Prostate gland (tissue), 2 donors: ENCODE data around the gene NFIC. TPM values are rescaled to one million over a fixed set of nuclear protein-coding genes. Genes with fewer than 3 reads are reported as not detected.
"Not testable (repeated sequence)": the region's sequence is repeated elsewhere in the genome, so short reads cannot be mapped to it uniquely, and the experiment has no call there.

Source experiments
- DNase-seq: peaks from one replicate; pipeline ENCODE4 v3.0.0-alpha.2; 2019; ENCODE audit warnings: low spot score
- H3K27ac ChIP-seq, 2 donors: fragments of 200-600 bp; sonication (generic); 2 replicates each; pipeline ENCODE4 v1.5.1; 2017 to 2019
- H3K27me3 ChIP-seq: fragments of 200-600 bp; sonication (generic); replicated peaks from 2 replicates; pipeline ENCODE4 v1.5.1; 2019; ENCODE audit not compliant: insufficient read depth
- H3K36me3 ChIP-seq, 2 donors: fragments of 200-600 bp; sonication (generic); 1 replicate in 1 of 2; 2 replicates in 1 of 2; pipeline versions ENCODE4 v1.5.1 to v1.8.1; 2017 to 2019
- H3K4me1 ChIP-seq: fragments of 200-600 bp; sonication (generic); replicated peaks from 2 replicates; pipeline ENCODE4 v1.5.1; 2019
- H3K4me3 ChIP-seq, 2 donors: fragments of 200-600 bp; sonication (generic); 2 replicates each; pipeline ENCODE4 v1.5.1; 2017 to 2019
- H3K9me3 ChIP-seq: fragments of 200-600 bp; sonication (generic); 2 replicates; pipeline ENCODE4 v1.5.1; 2017
- POLR2A ChIP-seq: fragments of 450-650 bp; IDR thresholded peaks from one replicate; pipeline ENCODE4 v1.6.1; 2016; ENCODE audit warnings: antibody characterized with exemption, mild to moderate bottlenecking
- POLR2AphosphoS5 ChIP-seq: sonication (generic); formaldehyde crosslinking; IDR thresholded peaks from one replicate; pipeline ENCODE4 v1.6.1; 2017; ENCODE audit warnings: antibody characterized with exemption
- WGBS: methylation state at CpG from one replicate; pipeline ENCODE4 v1.1.5; 2018; 5-methylcytosine and 5-hydroxymethylcytosine counted together
- intact Hi-C: fragments of 100-400 bp; cut with DNase I; formaldehyde crosslinking; loops from one replicate; pipeline ENCODE4 v1.14.2; 2022
- total RNA-seq, 2 donors: library from RNA; depleted of rRNA; stranded (reverse); fragments of >200 nt; gene quantifications; one replicate each; pipeline ENCODE4 v1.1.0, GENCODE V29; 2016
- TF ChIP-seq, protein P1 (sequence below), 4 experiments: fragments of 200-600 bp in 2 of 4; fragments of 450-650 bp in 2 of 4; sonication (generic) in 2 of 4; IDR thresholded peaks; 1 replicate in 3 of 4; 2 replicates in 1 of 4; pipeline ENCODE4 v1.5.1; 2016 to 2019; ENCODE audit warnings: antibody characterized with exemption in 4 of 4, mild to moderate bottlenecking in 2 of 4, moderate library complexity in 2 of 4

NFIC gene
- total RNA-seq, 2 donors from 2014 or later: 160 to 168 TPM

DNA sequence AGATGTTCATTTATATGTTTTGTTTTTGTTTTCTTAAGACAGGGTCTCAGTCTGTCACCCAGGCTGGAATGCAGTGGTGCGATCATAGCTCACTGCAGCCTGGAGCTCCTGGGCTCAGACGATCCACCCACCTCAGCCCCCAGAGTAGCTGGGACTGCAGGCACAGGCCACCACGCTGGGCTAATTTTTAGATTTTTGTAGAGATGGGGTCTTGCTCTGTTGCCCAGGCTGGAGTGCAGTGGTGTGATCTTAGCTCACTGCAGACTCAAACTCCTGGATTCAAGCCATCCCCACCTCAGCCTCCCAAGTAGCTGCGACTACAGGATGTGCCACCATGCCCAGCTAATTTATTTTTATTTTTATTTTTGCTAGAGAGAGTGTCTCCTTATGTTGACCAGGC, 45.7 kb downstream of the NFIC start:
- H3K4me1 ChIP-seq: peaks cover 16% of the 10 kb centered on the region
- no peaks in the 10 kb centered on the region for H3K36me3 ChIP-seq
- H3K9me3 ChIP-seq: no peaks in the 10 kb centered on the region
- no peak overlapping the region for H3K4me3 ChIP-seq
- H3K27ac ChIP-seq: peak overlapping the region; percentile 4 to 100
- no peak for DNase-seq
- WGBS: 75% methylated on average over 4 of the region's 4 CpGs
- TF ChIP-seq POLR2AphosphoS5: no peak
- TF ChIP-seq, protein P1, sequence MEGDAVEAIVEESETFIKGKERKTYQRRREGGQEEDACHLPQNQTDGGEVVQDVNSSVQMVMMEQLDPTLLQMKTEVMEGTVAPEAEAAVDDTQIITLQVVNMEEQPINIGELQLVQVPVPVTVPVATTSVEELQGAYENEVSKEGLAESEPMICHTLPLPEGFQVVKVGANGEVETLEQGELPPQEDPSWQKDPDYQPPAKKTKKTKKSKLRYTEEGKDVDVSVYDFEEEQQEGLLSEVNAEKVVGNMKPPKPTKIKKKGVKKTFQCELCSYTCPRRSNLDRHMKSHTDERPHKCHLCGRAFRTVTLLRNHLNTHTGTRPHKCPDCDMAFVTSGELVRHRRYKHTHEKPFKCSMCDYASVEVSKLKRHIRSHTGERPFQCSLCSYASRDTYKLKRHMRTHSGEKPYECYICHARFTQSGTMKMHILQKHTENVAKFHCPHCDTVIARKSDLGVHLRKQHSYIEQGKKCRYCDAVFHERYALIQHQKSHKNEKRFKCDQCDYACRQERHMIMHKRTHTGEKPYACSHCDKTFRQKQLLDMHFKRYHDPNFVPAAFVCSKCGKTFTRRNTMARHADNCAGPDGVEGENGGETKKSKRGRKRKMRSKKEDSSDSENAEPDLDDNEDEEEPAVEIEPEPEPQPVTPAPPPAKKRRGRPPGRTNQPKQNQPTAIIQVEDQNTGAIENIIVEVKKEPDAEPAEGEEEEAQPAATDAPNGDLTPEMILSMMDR (IDR thresholded peaks at IDR 0.05): no peak
- no peak for TF ChIP-seq POLR2A
- H3K27me3 ChIP-seq: no peaks in the 10 kb centered on the region
- intact Hi-C loops: no loop called here

DNA sequence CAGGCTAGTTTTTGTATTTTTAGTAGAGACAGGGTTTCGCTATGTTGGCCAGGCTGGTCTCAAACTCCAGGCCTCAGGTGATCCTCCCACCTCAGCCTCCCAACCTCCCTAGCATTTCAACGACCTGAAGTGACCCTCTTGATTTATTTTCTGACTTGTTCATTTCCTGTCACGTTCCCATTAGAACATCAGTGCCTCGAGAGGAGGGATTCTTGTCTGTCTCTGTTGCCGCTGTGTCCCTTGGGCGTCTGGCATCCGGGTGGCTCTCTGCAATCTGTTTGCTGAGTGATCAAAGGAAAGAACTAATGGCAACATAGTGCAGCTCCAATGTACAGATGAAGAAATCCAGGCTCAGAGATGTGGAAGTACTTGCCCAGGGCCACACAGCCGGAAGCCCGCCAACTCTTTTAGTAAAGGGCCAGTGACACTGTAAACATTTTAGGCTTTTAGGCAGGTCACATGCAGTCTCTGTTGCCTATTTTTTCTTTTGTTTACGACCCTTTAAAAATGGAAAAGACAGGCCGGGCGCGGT, 47.5 kb downstream of the NFIC start:
- DNase-seq: no peak
- no peaks in the 10 kb centered on the region for H3K27me3 ChIP-seq
- peaks cover 6% of the 10 kb centered on the region for H3K4me1 ChIP-seq
- H3K27ac ChIP-seq: peak overlapping the region in 1 of 2 donors; percentile 46
- intact Hi-C loops: no loop called here
- H3K36me3 ChIP-seq: no peaks in the 10 kb centered on the region
- no peaks in the 10 kb centered on the region for H3K9me3 ChIP-seq
- H3K4me3 ChIP-seq: no peak overlapping the region
- WGBS: 58% methylated on average over 13 of the region's 13 CpGs
- TF ChIP-seq POLR2A (no peak), POLR2AphosphoS5 (no peak)

GRCh38 chr19:3415695-3416094, 49.3 kb downstream of the NFIC start:
- intact Hi-C loops: no loop called here
- 67% methylated on average over 5 of the region's 5 CpGs for WGBS
- no peaks in the 10 kb centered on the region for H3K4me1 ChIP-seq
- H3K36me3 ChIP-seq: no peaks in the 10 kb centered on the region
- TF ChIP-seq, protein P1 (IDR thresholded peaks at IDR 0.05): no peak
- TF ChIP-seq POLR2A (no peak), POLR2AphosphoS5 (no peak)
- H3K27me3 ChIP-seq: no peaks in the 10 kb centered on the region
- H3K27ac ChIP-seq: no peak overlapping the region
- H3K9me3 ChIP-seq: no peaks in the 10 kb centered on the region
- H3K4me3 ChIP-seq: no peak overlapping the region
- no peak for DNase-seq

- no peak for TF ChIP-seq POLR2AphosphoS5
- TF ChIP-seq, protein P1 (IDR thresholded peaks at IDR 0.05): no peak
- intact Hi-C loops: no loop called here
Observed at GRCh38 chr19:3420244-3420755, 53.9 kb downstream of the NFIC start.

DNA sequence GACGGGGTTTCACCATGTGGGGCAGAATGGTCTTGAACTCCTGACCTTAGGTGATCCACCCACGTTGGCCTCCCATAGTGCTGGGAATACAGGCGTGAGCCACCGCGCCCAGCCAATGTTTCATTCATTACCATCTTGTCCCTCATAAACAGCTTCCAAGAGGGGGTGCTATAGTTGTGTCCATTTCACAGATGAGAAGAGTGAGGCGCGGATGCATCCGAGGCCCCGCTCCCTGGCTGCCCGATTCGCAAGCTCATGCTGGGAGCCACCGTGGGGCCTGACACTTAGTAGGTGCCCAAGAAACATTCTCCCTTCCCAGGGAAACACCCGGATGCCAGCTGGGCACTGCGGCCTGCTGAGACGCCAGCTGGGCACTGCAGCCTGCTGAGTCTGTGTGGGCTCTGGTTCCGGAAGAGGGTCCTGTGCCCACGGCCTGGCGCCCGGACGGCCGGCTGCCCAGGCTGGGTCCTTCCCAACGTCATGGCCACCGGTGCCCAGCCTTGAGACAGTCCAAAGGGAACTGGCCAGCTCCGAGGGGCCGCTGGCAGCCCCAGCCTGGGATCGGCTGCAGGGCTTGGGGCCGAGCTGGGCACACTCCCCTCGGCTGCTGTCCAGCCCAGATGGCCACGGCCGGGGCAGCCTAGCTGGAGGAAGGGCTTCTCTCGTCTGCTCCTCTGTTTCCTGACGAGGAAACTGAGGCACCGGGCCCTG, 54.7 kb downstream of the NFIC start:
- no peak for DNase-seq
- Histone ChIP-seq H3K36me3 (no peaks in the 10 kb centered on the region), H3K4me1 (peaks cover 5% of the 10 kb centered on the region), H3K4me3 (no peak overlapping the region), H3K27ac (no peak overlapping the region), H3K9me3 (no peaks in the 10 kb centered on the region), H3K27me3 (no peaks in the 10 kb centered on the region)
- 90% methylated on average over 24 of the region's 33 CpGs for WGBS
- intact Hi-C loops: no loop called here
- TF ChIP-seq POLR2A (no peak), POLR2AphosphoS5 (no peak)
- TF ChIP-seq, protein P1 (IDR thresholded peaks at IDR 0.05): no peak

More at GRCh38 chr19:3420244-3420755, 53.9 kb downstream of the NFIC start:
- H3K27me3 ChIP-seq: no peaks in the 10 kb centered on the region
- DNase-seq: no peak
- H3K36me3 ChIP-seq: no peaks in the 10 kb centered on the region
- 96% methylated on average over 11 of the region's 11 CpGs for WGBS
- no peak overlapping the region for H3K4me3 ChIP-seq
- H3K9me3 ChIP-seq: no peaks in the 10 kb centered on the region
- H3K27ac ChIP-seq: no peak overlapping the region
- peaks cover 5% of the 10 kb centered on the region for H3K4me1 ChIP-seq

GRCh38 chr19:3421656-3422055, 55.3 kb downstream of the NFIC start:
- DNase-seq, H3K4me3 ChIP-seq, H3K36me3 ChIP-seq, H3K27me3 ChIP-seq, H3K9me3 ChIP-seq, H3K4me1 ChIP-seq, H3K27ac ChIP-seq, intact Hi-C loops: not testable (repeated sequence)
- WGBS: 98% methylated on average over 12 of the region's 12 CpGs
